TTC549 (cell line): ENCODE results near the gene CCDC116.

Experiments used
- FAIRE-seq: peaks from 2 replicates; lab custom pipeline; 2012; peaks lifted over from hg19 to GRCh38; lab: Jason Lieb, UNC

Gene CCDC116

DNA sequence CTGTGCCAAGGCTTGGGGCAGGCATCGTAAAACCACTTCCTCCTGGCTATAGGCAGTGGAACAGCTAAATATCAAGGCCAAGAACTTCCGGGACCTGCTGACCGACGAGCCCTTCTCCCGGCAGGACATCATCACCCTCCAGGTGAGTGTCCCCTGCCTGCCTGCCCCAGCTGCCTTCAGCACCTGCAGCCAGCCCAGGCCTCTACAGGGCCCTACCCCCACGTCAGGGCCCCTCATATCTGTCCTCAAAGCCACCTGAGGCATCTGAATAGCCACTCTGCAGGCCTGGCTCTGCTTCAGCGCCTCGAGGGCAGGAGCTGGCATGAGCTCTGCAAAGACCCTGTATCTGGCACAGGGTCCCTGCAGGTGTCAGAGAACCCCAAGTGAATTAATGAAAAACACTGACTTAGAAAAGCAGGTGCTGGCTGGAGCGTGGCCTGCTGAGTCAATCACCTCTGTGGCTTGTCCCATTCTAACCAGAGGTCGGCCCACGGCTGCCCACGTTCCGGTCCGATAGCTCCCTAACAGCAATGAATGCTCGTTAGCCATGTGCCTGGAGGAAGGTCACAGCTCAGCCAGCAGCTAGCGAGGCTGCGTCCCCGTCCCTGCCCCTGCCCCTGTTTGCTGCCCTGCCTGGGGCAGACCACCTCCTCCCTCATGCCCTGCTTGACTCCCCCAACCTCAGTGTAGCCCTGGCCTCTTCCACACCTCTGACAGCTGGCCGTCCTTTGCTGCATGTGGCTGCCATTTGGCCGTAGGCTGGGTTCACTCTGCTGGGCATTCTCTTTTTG is 50.0 kb downstream of the CCDC116 start:
- no peak for FAIRE-seq

- FAIRE-seq = no peak
Observed at GRCh38 chr22:21683401-21683811, 50.8 kb downstream of the CCDC116 start.

- no peak for FAIRE-seq
Observed at GRCh38 chr22:21684492-21685163, 52.1 kb downstream of the CCDC116 start.

DNA sequence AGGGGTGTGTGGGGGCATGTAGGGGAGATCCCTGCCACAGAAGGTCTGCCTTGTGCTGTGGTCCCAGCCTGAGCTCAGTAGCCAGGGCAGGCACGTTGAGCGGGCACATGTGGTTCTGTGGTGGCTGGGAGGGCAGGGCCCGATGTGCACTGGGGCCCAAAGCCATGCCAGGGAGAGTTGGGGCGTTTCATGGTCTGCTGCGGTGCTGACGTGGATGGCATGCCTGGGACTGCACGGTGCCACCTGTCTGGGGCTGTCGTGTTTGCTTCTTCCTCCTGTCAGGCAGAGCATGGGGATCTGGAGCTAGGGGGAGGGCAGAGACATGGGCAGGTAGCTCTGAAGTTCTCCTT is 52.6 kb downstream of the CCDC116 start:
- FAIRE-seq = no peak

GRCh38 chr22:21686193-21686608 is 53.6 kb downstream of the CCDC116 start:
- no peak for FAIRE-seq
